HepG2 (cell line): ENCODE results near the gene ARFGAP3. TPM values are rescaled to one million over a fixed set of nuclear protein-coding genes. Genes with fewer than 3 reads are reported as not detected.
A peak's percentile ranks its signal among the peaks of the same experiment; 100 is the strongest.

Experiments
- FOSL2 ChIP-seq: sonication (generic); formaldehyde crosslinking; IDR thresholded peaks from 2 replicates; pipeline ENCODE4 v1.4.0; 2020; ENCODE audit warnings: missing genetic modification reagents
- GATAD1 ChIP-seq: IDR thresholded peaks from 2 replicates; pipeline ENCODE4 v1.6.1; 2016; ENCODE audit warnings: missing genetic modification reagents, missing compliant biosample characterization
- KLF9 ChIP-seq: IDR thresholded peaks from 2 replicates; pipeline ENCODE4 v1.6.1; 2016; ENCODE audit warnings: low read depth
- MAFG ChIP-seq: sonication (generic); formaldehyde crosslinking; IDR thresholded peaks from 2 replicates; pipeline ENCODE4 v1.5.1; 2020; ENCODE audit warnings: mild to moderate bottlenecking, missing genetic modification reagents
- MIXL1 ChIP-seq: IDR thresholded peaks from 2 replicates; pipeline ENCODE4 v1.6.1; 2016
- RXRB ChIP-seq: IDR thresholded peaks from 2 replicates; pipeline ENCODE4 v1.6.1; 2016; ENCODE audit warnings: borderline replicate concordance, missing genetic modification reagents, missing compliant biosample characterization
- SP5 ChIP-seq: IDR thresholded peaks from 2 replicates; pipeline ENCODE4 v1.6.1; 2016; ENCODE audit warnings: low read depth, borderline replicate concordance
- ZBTB39 ChIP-seq: sonication (generic); formaldehyde crosslinking; IDR thresholded peaks from 2 replicates; pipeline ENCODE4 v1.5.0; 2020; ENCODE audit warnings: missing genetic modification reagents
- ZNF263 ChIP-seq: sonication (generic); formaldehyde crosslinking; IDR thresholded peaks from 2 replicates; pipeline ENCODE4 v1.4.0; 2020; ENCODE audit warnings: missing genetic modification reagents
- ZNF770 ChIP-seq: sonication (generic); formaldehyde crosslinking; IDR thresholded peaks from 2 replicates; pipeline ENCODE4 v1.5.0; 2020; ENCODE audit warnings: mild to moderate bottlenecking, missing genetic modification reagents
- ZNF780A ChIP-seq: sonication (generic); formaldehyde crosslinking; IDR thresholded peaks from 2 replicates; pipeline ENCODE4 v1.8.0; 2022; ENCODE audit warnings: mild to moderate bottlenecking, missing genetic modification reagents, moderate library complexity
- polyA plus RNA-seq, 8 experiments: library from polyadenylated mRNA; depleted of rRNA in 3 of 8; stranded (reverse) in 7 of 8; unstranded in 1 of 8; fragments of >200 nt; fragmentation: Illumina TruSeq in 4 of 8; extraction: Trizol in 4 of 8; gene quantifications; 2 replicates each; pipeline versions ENCODE4 v1.2.1 to v1.2.3, GENCODE V29; 2011 to 2016; ENCODE audit warnings: low read depth in 4 of 8, missing spikeins in 1 of 8, mixed read lengths in 1 of 8; ENCODE audit not compliant: insufficient read depth in 1 of 8
- total RNA-seq, 5 experiments: library from RNA; depleted of rRNA; stranded (reverse); fragments of >200 nt; fragmentation: Illumina TruSeq; extraction: Trizol; gene quantifications; 2 replicates each; pipeline ENCODE4 v1.2.3, GENCODE V29; 2016; ENCODE audit warnings: low read depth in 1 of 5
- TF ChIP-seq, protein P1 (sequence below), 2 experiments: fragments of 450-650 bp in 1 of 2; sonication (generic) in 1 of 2; formaldehyde crosslinking in 1 of 2; IDR thresholded peaks; 2 replicates each; pipeline versions ENCODE4 v1.6.1 to v1.8.0; 2016 to 2022; ENCODE audit warnings: antibody characterized with exemption in 1 of 2, mild to moderate bottlenecking in 1 of 2, missing genetic modification reagents in 1 of 2
- TF ChIP-seq, protein P2 (sequence below): sonication (generic); formaldehyde crosslinking; IDR thresholded peaks from 2 replicates; pipeline ENCODE4 v1.4.0; 2020; ENCODE audit warnings: missing genetic modification reagents

Gene ARFGAP3
- total and polyA plus RNA-seq, 2 of the 13 experiments (the other 11 are each of a cell fraction or from before 2014, with no cell fraction given) = 41.7 to 61.6 TPM

DNA sequence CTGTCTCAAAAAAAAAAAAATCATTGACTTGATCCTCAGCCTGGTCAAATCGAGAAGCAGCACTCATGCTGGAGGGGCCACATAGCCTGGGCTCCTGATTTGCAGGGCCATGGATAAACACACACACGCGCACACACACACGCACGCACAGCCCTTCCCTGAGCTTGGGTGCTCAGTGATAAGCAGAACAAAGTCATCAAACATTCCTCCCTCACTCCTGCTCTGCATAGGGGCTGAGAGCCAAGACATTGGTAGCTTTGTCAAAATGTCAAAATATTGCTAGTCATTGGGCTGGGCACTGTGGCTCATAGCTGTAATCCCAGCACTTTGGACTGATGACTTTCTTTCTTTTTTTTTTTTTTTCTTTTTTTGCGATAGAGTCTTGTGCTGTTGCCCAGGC lies 102.4 kb downstream of the ARFGAP3 start (continued):
- TF ChIP-seq, protein P1, sequence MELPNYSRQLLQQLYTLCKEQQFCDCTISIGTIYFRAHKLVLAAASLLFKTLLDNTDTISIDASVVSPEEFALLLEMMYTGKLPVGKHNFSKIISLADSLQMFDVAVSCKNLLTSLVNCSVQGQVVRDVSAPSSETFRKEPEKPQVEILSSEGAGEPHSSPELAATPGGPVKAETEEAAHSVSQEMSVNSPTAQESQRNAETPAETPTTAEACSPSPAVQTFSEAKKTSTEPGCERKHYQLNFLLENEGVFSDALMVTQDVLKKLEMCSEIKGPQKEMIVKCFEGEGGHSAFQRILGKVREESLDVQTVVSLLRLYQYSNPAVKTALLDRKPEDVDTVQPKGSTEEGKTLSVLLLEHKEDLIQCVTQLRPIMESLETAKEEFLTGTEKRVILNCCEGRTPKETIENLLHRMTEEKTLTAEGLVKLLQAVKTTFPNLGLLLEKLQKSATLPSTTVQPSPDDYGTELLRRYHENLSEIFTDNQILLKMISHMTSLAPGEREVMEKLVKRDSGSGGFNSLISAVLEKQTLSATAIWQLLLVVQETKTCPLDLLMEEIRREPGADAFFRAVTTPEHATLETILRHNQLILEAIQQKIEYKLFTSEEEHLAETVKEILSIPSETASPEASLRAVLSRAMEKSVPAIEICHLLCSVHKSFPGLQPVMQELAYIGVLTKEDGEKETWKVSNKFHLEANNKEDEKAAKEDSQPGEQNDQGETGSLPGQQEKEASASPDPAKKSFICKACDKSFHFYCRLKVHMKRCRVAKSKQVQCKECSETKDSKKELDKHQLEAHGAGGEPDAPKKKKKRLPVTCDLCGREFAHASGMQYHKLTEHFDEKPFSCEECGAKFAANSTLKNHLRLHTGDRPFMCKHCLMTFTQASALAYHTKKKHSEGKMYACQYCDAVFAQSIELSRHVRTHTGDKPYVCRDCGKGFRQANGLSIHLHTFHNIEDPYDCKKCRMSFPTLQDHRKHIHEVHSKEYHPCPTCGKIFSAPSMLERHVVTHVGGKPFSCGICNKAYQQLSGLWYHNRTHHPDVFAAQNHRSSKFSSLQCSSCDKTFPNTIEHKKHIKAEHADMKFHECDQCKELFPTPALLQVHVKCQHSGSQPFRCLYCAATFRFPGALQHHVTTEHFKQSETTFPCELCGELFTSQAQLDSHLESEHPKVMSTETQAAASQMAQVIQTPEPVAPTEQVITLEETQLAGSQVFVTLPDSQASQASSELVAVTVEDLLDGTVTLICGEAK (IDR thresholded peaks at IDR 0.05) = no peak
- TF ChIP-seq, protein P1 (CRISPR knock-in tag; IDR thresholded peaks at IDR 0.05) = peak; percentile 56; the same call in 1 of the 2 replicates
- TF ChIP-seq ZNF263 (CRISPR knock-in tag) (peak; percentile 70), MIXL1 (CRISPR knock-in tag) (peak; percentile 33; the same call in 1 of the 2 replicates), ZBTB39 (no peak), MAFG (CRISPR knock-in tag) (no peak), RXRB (CRISPR knock-in tag) (peak; percentile 54; the same call in 1 of the 2 replicates), KLF9 (no peak), ZNF780A (CRISPR knock-in tag) (no peak), FOSL2 (CRISPR knock-in tag) (peak; percentile 74), GATAD1 (0 out of 2 replicates have a peak, but pooled peaks have one; percentile 37), SP5 (CRISPR knock-in tag) (0 out of 2 replicates have a peak, but pooled peaks have one; percentile 43), ZNF770 (CRISPR knock-in tag) (peak; percentile 26; the same call in 1 of the 2 replicates)
- TF ChIP-seq, protein P2, sequence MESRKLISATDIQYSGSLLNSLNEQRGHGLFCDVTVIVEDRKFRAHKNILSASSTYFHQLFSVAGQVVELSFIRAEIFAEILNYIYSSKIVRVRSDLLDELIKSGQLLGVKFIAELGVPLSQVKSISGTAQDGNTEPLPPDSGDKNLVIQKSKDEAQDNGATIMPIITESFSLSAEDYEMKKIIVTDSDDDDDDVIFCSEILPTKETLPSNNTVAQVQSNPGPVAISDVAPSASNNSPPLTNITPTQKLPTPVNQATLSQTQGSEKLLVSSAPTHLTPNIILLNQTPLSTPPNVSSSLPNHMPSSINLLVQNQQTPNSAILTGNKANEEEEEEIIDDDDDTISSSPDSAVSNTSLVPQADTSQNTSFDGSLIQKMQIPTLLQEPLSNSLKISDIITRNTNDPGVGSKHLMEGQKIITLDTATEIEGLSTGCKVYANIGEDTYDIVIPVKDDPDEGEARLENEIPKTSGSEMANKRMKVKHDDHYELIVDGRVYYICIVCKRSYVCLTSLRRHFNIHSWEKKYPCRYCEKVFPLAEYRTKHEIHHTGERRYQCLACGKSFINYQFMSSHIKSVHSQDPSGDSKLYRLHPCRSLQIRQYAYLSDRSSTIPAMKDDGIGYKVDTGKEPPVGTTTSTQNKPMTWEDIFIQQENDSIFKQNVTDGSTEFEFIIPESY (CRISPR knock-in tag) = 0 out of 2 replicates have a peak, but pooled peaks have one; percentile 9
